Measurements from ENCODE around the gene TMEM242.

The TMEM242 gene

DNA sequence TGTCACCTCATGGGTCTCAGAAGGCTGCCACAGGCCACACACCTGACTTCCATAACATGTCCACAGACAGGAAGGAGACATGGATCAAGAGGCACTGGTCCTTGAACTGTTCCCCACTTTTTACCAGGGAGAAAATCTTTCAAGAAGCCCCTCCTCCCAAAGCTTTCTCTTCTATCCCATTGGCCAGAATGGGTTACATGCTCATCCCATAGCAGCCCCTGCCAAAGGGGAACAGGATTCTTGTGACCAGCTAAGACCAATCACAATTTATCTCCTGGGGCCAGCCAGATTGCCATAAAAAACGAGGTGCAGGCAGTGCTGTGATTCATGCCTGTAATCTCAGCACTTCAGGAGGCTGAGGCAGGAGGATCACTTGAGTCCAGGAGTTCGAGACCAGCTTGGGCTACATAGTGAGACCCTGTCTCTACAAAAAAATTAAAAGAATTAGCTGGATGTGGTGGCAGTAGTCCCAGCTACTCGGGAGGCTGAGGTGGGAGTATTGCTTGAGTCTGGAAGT is 59.4 kb downstream of the TMEM242 start:
- no peak overlapping the region for H2BK15ac ChIP-seq (replicated peaks; ENCODE audit: low read depth)
- no peak overlapping the region for H3K27ac ChIP-seq (ENCODE audit: low read depth, low read length)
- no peaks in the 10 kb centered on the region for H3K79me1 ChIP-seq (ENCODE audit: low read length)
- H2BK120ac ChIP-seq (ENCODE audit: low read depth, low read length): no peak overlapping the region
- WGBS (ENCODE audit: extremely low coverage, insufficient coverage, low lambda C conversion rate): no CpG with 5 or more reads among the region's 3 CpGs
- DNase-seq: no peak
- no peak overlapping the region for H3K18ac ChIP-seq (ENCODE audit: low read length)
- H4K5ac ChIP-seq (ENCODE audit: low read length): no peak overlapping the region
- no peak overlapping the region for H2AK5ac ChIP-seq (ENCODE audit: low read length)
- no peak overlapping the region for H4K8ac ChIP-seq (ENCODE audit: low read depth, low read length)
- no peak overlapping the region for H3K23ac ChIP-seq (ENCODE audit: low read length)
- no peaks in the 10 kb centered on the region for H3K27me3 ChIP-seq (ENCODE audit: insufficient read depth, low read length, poor library complexity)
- H3K9ac ChIP-seq (ENCODE audit: low read length): no peak overlapping the region
- no peak overlapping the region for H2BK5ac ChIP-seq (ENCODE audit: low read length)
- H3K36me3 ChIP-seq (ENCODE audit: control insufficient read depth, insufficient read depth, low read length): no peaks in the 10 kb centered on the region
- H3K4me3 ChIP-seq (ENCODE audit: low read length): no peak overlapping the region
- no peak overlapping the region for H3K4ac ChIP-seq (ENCODE audit: low read depth, low read length)
- H3K4me1 ChIP-seq (ENCODE audit: control insufficient read depth, low read depth, low read length): no peaks in the 10 kb centered on the region
- no peaks in the 10 kb centered on the region for H3K79me2 ChIP-seq (ENCODE audit: control insufficient read depth, insufficient read depth, low read length)
- no peak overlapping the region for H3K4me2 ChIP-seq (ENCODE audit: low read length)
- H3K56ac ChIP-seq (ENCODE audit: low read length): no peak overlapping the region

GRCh38 chr6:157263146-157263545 is 60.2 kb downstream of the TMEM242 start:
- H2BK5ac ChIP-seq (ENCODE audit: low read length): no peak overlapping the region
- WGBS (ENCODE audit: extremely low coverage, insufficient coverage, low lambda C conversion rate): no CpG with 5 or more reads among the region's 5 CpGs

DNA sequence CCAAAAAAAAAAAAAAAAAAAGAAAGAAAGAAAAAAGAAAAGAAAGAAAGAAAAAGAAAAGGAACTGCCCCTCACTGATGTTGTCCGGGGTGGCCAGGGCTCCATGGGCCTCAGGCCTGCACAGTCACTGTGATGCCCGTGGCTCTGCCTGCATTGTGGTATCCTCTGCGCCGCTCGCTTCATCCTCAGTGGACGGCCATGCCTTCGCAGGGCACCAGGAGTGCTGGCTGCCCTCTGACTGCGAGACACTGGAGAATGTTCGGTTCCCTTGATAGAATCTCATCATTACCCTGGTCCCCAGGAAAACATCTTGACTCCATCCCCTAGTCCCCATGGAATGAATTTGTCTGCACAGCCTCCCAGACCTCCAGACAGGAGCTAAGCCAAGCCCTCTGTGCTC is 61.7 kb downstream of the TMEM242 start:
- H3K79me2 ChIP-seq (ENCODE audit: control insufficient read depth, insufficient read depth, low read length): no peaks in the 10 kb centered on the region
- H3K18ac ChIP-seq (ENCODE audit: low read length): no peak overlapping the region
- no peaks in the 10 kb centered on the region for H3K27me3 ChIP-seq (ENCODE audit: insufficient read depth, low read length, poor library complexity)
- no peak overlapping the region for H2BK15ac ChIP-seq (replicated peaks; ENCODE audit: low read depth)
- no CpG with 5 or more reads among the region's 9 CpGs for WGBS (ENCODE audit: extremely low coverage, insufficient coverage, low lambda C conversion rate)
- no peak overlapping the region for H3K9ac ChIP-seq (ENCODE audit: low read length)
- no peak overlapping the region for H3K27ac ChIP-seq (ENCODE audit: low read depth, low read length)
- H2BK120ac ChIP-seq (ENCODE audit: low read depth, low read length): no peak overlapping the region
- no peaks in the 10 kb centered on the region for H3K36me3 ChIP-seq (ENCODE audit: control insufficient read depth, insufficient read depth, low read length)
- H4K5ac ChIP-seq (ENCODE audit: low read length): no peak overlapping the region
- no peak overlapping the region for H3K4me3 ChIP-seq (ENCODE audit: low read length)
- no peak overlapping the region for H4K8ac ChIP-seq (ENCODE audit: low read depth, low read length)
- no peak overlapping the region for H3K4ac ChIP-seq (ENCODE audit: low read depth, low read length)
- no peak for DNase-seq
- H3K79me1 ChIP-seq (ENCODE audit: low read length): no peaks in the 10 kb centered on the region
- H3K4me2 ChIP-seq (ENCODE audit: low read length): no peak overlapping the region
- no peak overlapping the region for H3K56ac ChIP-seq (ENCODE audit: low read length)
- no peaks in the 10 kb centered on the region for H3K4me1 ChIP-seq (ENCODE audit: control insufficient read depth, low read depth, low read length)
- no peak overlapping the region for H2BK5ac ChIP-seq (ENCODE audit: low read length)
- H2AK5ac ChIP-seq (ENCODE audit: low read length): no peak overlapping the region
- H3K23ac ChIP-seq (ENCODE audit: low read length): no peak overlapping the region

More at GRCh38 chr6:157263146-157263545, 60.2 kb downstream of the TMEM242 start:
- H3K79me2 ChIP-seq (ENCODE audit: control insufficient read depth, insufficient read depth, low read length): no peaks in the 10 kb centered on the region
- H2BK120ac ChIP-seq (ENCODE audit: low read depth, low read length): no peak overlapping the region
- no peaks in the 10 kb centered on the region for H3K36me3 ChIP-seq (ENCODE audit: control insufficient read depth, insufficient read depth, low read length)
- no peak overlapping the region for H3K9ac ChIP-seq (ENCODE audit: low read length)
- H3K4me3 ChIP-seq (ENCODE audit: low read length): no peak overlapping the region
- no peaks in the 10 kb centered on the region for H3K79me1 ChIP-seq (ENCODE audit: low read length)
- no peak overlapping the region for H4K5ac ChIP-seq (ENCODE audit: low read length)
- no peak overlapping the region for H2BK15ac ChIP-seq (replicated peaks; ENCODE audit: low read depth)
- no peak overlapping the region for H4K8ac ChIP-seq (ENCODE audit: low read depth, low read length)
- no peak overlapping the region for H3K4me2 ChIP-seq (ENCODE audit: low read length)
- H3K27me3 ChIP-seq (ENCODE audit: insufficient read depth, low read length, poor library complexity): no peaks in the 10 kb centered on the region
- H3K4me1 ChIP-seq (ENCODE audit: control insufficient read depth, low read depth, low read length): no peaks in the 10 kb centered on the region
- no peak overlapping the region for H2AK5ac ChIP-seq (ENCODE audit: low read length)
- no peak overlapping the region for H3K27ac ChIP-seq (ENCODE audit: low read depth, low read length)
- no peak overlapping the region for H3K23ac ChIP-seq (ENCODE audit: low read length)
- H3K18ac ChIP-seq (ENCODE audit: low read length): no peak overlapping the region
- no peak overlapping the region for H3K4ac ChIP-seq (ENCODE audit: low read depth, low read length)
- no peak overlapping the region for H3K56ac ChIP-seq (ENCODE audit: low read length)
- no peak for DNase-seq

GRCh38 chr6:157260735-157261410 is 62.4 kb downstream of the TMEM242 start:
- DNase-seq: no peak
- Histone ChIP-seq H3K18ac (ENCODE audit: low read length) (no peak overlapping the region), H3K36me3 (ENCODE audit: control insufficient read depth, insufficient read depth, low read length) (no peaks in the 10 kb centered on the region), H4K8ac (ENCODE audit: low read depth, low read length) (no peak overlapping the region), H3K56ac (ENCODE audit: low read length) (no peak overlapping the region), H3K23ac (ENCODE audit: low read length) (no peak overlapping the region), H3K27me3 (ENCODE audit: insufficient read depth, low read length, poor library complexity) (no peaks in the 10 kb centered on the region), H4K5ac (ENCODE audit: low read length) (no peak overlapping the region), H3K4ac (ENCODE audit: low read depth, low read length) (no peak overlapping the region), H3K79me2 (ENCODE audit: control insufficient read depth, insufficient read depth, low read length) (no peaks in the 10 kb centered on the region), H2BK5ac (ENCODE audit: low read length) (no peak overlapping the region), H2BK120ac (ENCODE audit: low read depth, low read length) (no peak overlapping the region), H3K27ac (ENCODE audit: low read depth, low read length) (no peak overlapping the region), H3K4me3 (ENCODE audit: low read length) (no peak overlapping the region), H3K4me1 (ENCODE audit: control insufficient read depth, low read depth, low read length) (no peaks in the 10 kb centered on the region), H2BK15ac (replicated peaks; ENCODE audit: low read depth) (no peak overlapping the region), H3K79me1 (ENCODE audit: low read length) (no peaks in the 10 kb centered on the region), H3K9ac (ENCODE audit: low read length) (no peak overlapping the region), H3K4me2 (ENCODE audit: low read length) (no peak overlapping the region), H2AK5ac (ENCODE audit: low read length) (no peak overlapping the region)
- WGBS (ENCODE audit: extremely low coverage, insufficient coverage, low lambda C conversion rate): no CpG with 5 or more reads among the region's 16 CpGs

GRCh38 chr6:157259443-157259842 is 63.9 kb downstream of the TMEM242 start:
- no peaks in the 10 kb centered on the region for H3K79me2 ChIP-seq (ENCODE audit: control insufficient read depth, insufficient read depth, low read length)
- H3K27ac ChIP-seq (ENCODE audit: low read depth, low read length): no peak overlapping the region
- no peak overlapping the region for H3K23ac ChIP-seq (ENCODE audit: low read length)
- no peak overlapping the region for H3K9ac ChIP-seq (ENCODE audit: low read length)
- H3K56ac ChIP-seq (ENCODE audit: low read length): no peak overlapping the region
- no CpG with 5 or more reads among the region's 9 CpGs for WGBS (ENCODE audit: extremely low coverage, insufficient coverage, low lambda C conversion rate)
- H3K79me1 ChIP-seq (ENCODE audit: low read length): no peaks in the 10 kb centered on the region
- no peak overlapping the region for H3K18ac ChIP-seq (ENCODE audit: low read length)
- no peak overlapping the region for H2BK15ac ChIP-seq (replicated peaks; ENCODE audit: low read depth)
- H4K5ac ChIP-seq (ENCODE audit: low read length): no peak overlapping the region
- H3K4me2 ChIP-seq (ENCODE audit: low read length): no peak overlapping the region
- H2AK5ac ChIP-seq (ENCODE audit: low read length): no peak overlapping the region
- DNase-seq: no peak
- H3K4me1 ChIP-seq (ENCODE audit: control insufficient read depth, low read depth, low read length): no peaks in the 10 kb centered on the region
- H2BK5ac ChIP-seq (ENCODE audit: low read length): no peak overlapping the region
- no peak overlapping the region for H3K4me3 ChIP-seq (ENCODE audit: low read length)
- H2BK120ac ChIP-seq (ENCODE audit: low read depth, low read length): no peak overlapping the region
- no peaks in the 10 kb centered on the region for H3K36me3 ChIP-seq (ENCODE audit: control insufficient read depth, insufficient read depth, low read length)
- no peak overlapping the region for H3K4ac ChIP-seq (ENCODE audit: low read depth, low read length)
- no peaks in the 10 kb centered on the region for H3K27me3 ChIP-seq (ENCODE audit: insufficient read depth, low read length, poor library complexity)
- no peak overlapping the region for H4K8ac ChIP-seq (ENCODE audit: low read depth, low read length)

GRCh38 chr6:157258878-157259277 is 64.4 kb downstream of the TMEM242 start:
- Histone ChIP-seq H3K18ac (ENCODE audit: low read length) (no peak overlapping the region), H2BK120ac (ENCODE audit: low read depth, low read length) (no peak overlapping the region), H4K5ac (ENCODE audit: low read length) (no peak overlapping the region), H3K4me3 (ENCODE audit: low read length) (no peak overlapping the region), H2AK5ac (ENCODE audit: low read length) (no peak overlapping the region), H3K4ac (ENCODE audit: low read depth, low read length) (no peak overlapping the region), H3K27ac (ENCODE audit: low read depth, low read length) (no peak overlapping the region), H3K4me2 (ENCODE audit: low read length) (no peak overlapping the region), H3K4me1 (ENCODE audit: control insufficient read depth, low read depth, low read length) (no peaks in the 10 kb centered on the region), H3K36me3 (ENCODE audit: control insufficient read depth, insufficient read depth, low read length) (no peaks in the 10 kb centered on the region), H3K79me1 (ENCODE audit: low read length) (no peaks in the 10 kb centered on the region), H3K23ac (ENCODE audit: low read length) (no peak overlapping the region), H3K9ac (ENCODE audit: low read length) (no peak overlapping the region), H2BK5ac (ENCODE audit: low read length) (no peak overlapping the region), H3K79me2 (ENCODE audit: control insufficient read depth, insufficient read depth, low read length) (no peaks in the 10 kb centered on the region), H4K8ac (ENCODE audit: low read depth, low read length) (no peak overlapping the region), H2BK15ac (replicated peaks; ENCODE audit: low read depth) (no peak overlapping the region), H3K27me3 (ENCODE audit: insufficient read depth, low read length, poor library complexity) (no peaks in the 10 kb centered on the region), H3K56ac (ENCODE audit: low read length) (no peak overlapping the region)
- no peak for DNase-seq
- no CpG with 5 or more reads among the region's 11 CpGs for WGBS (ENCODE audit: extremely low coverage, insufficient coverage, low lambda C conversion rate)
